Smooth muscle cell of the brain vasculature (primary cell): ENCODE results near the gene TXN2.
"Not testable (repeated sequence)": the region's sequence is repeated elsewhere in the genome, so short reads cannot be mapped to it uniquely, and the experiment has no call there.

ENCODE experiments used
- DNase-seq: peaks from one replicate; pipeline ENCODE4 v3.0.0-alpha.2; 2012; ENCODE audit warnings: low read depth, low spot score

The TXN2 gene

GRCh38 chr22:36481393-36482168, at the start of gene TXN2:
TXN2 (minus strand) TSS chr22:36481640; CDS start chr22:36480837, 803 bp downstream.
- peak; percentile 88 for DNase-seq

- peak; percentile 98 for DNase-seq
Measured at GRCh38 chr22:36528795-36529751, 47.6 kb upstream of the TXN2 start, which contains the start of gene EIF3D. EIF3D (minus strand) TSS chr22:36529166; CDS start chr22:36526121, 3,045 bp downstream.

GRCh38 chr22:36528341-36528740, 46.9 kb upstream of the TXN2 start:
- DNase-seq = no peak

GRCh38 chr22:36522662-36523061, 41.2 kb upstream of the TXN2 start:
- no peak for DNase-seq

- DNase-seq = no peak
Measured at GRCh38 chr22:36520423-36520822, 39.0 kb upstream of the TXN2 start.

GRCh38 chr22:36519906-36520305, 38.5 kb upstream of the TXN2 start:
- not testable (repeated sequence) for DNase-seq

GRCh38 chr22:36514766-36515165, 33.3 kb upstream of the TXN2 start:
- DNase-seq = no peak

GRCh38 chr22:36512991-36513390, 31.6 kb upstream of the TXN2 start:
- no peak for DNase-seq

GRCh38 chr22:36512333-36512732, 30.9 kb upstream of the TXN2 start:
- no peak for DNase-seq

GRCh38 chr22:36510966-36511881, 29.8 kb upstream of the TXN2 start:
- DNase-seq = no peak

GRCh38 chr22:36510384-36510783, 28.9 kb upstream of the TXN2 start:
- no peak for DNase-seq

- no peak for DNase-seq
Measured at GRCh38 chr22:36507518-36508010, 26.1 kb upstream of the TXN2 start.

- no peak for DNase-seq
Measured at GRCh38 chr22:36506637-36507517, 25.4 kb upstream of the TXN2 start, which contains the start of gene FOXRED2. FOXRED2 (minus strand) TSS chr22:36507040; CDS start chr22:36506422, 618 bp downstream.

GRCh38 chr22:36505998-36506635, 24.7 kb upstream of the TXN2 start:
- no peak for DNase-seq

GRCh38 chr22:36497910-36498665, 16.6 kb upstream of the TXN2 start:
- no peak for DNase-seq

- no peak for DNase-seq
Measured at GRCh38 chr22:36493690-36494110, 12.3 kb upstream of the TXN2 start.

- DNase-seq = no peak
Measured at GRCh38 chr22:36492109-36492508, 10.7 kb upstream of the TXN2 start.

- no peak for DNase-seq
Measured at GRCh38 chr22:36491155-36491554, 9.7 kb upstream of the TXN2 start.
